SHP77 treated with DMSO at 0.1 percent for 48 hours (cell line): ENCODE data around the gene M1AP.

Source experiments
- DNase-seq: peaks from one replicate; lab custom pipeline; 2025; lab: John Stamatoyannopoulos, UW

M1AP gene

GRCh38 chr2:74648009-74648443, at the start of gene M1AP:
Gene M1AP, minus strand, starts transcription at chr2:74648330. Its CDS starts 8,055 bp downstream, at chr2:74640275.
- DNase-seq = no peak

- DNase-seq = no peak
Observed at GRCh38 chr2:74696829-74697228, 48.7 kb upstream of the M1AP start.

- DNase-seq = no peak
Observed at GRCh38 chr2:74695663-74696062, 47.5 kb upstream of the M1AP start.

- DNase-seq = no peak
Observed at GRCh38 chr2:74694281-74694680, 46.2 kb upstream of the M1AP start.

- no peak for DNase-seq
Observed at GRCh38 chr2:74693668-74694067, 45.5 kb upstream of the M1AP start.

- no peak for DNase-seq
Observed at GRCh38 chr2:74693213-74693612, 45.1 kb upstream of the M1AP start.

- no peak for DNase-seq
Observed at GRCh38 chr2:74691929-74692328, 43.8 kb upstream of the M1AP start.

GRCh38 chr2:74690571-74690970, 42.4 kb upstream of the M1AP start:
- no peak for DNase-seq

GRCh38 chr2:74689671-74690070, 41.5 kb upstream of the M1AP start:
- DNase-seq = no peak

GRCh38 chr2:74688881-74689280, 40.8 kb upstream of the M1AP start:
- no peak for DNase-seq

GRCh38 chr2:74685408-74685807, 37.3 kb upstream of the M1AP start:
- DNase-seq = no peak

- no peak for DNase-seq
Observed at GRCh38 chr2:74682501-74682900, 34.4 kb upstream of the M1AP start.

- no peak for DNase-seq
Observed at GRCh38 chr2:74679615-74680014, 31.5 kb upstream of the M1AP start.

- no peak for DNase-seq
Observed at GRCh38 chr2:74676331-74676730, 28.2 kb upstream of the M1AP start.

- no peak for DNase-seq
Observed at GRCh38 chr2:74675090-74675489, 27.0 kb upstream of the M1AP start.

- DNase-seq = no peak
Observed at GRCh38 chr2:74673826-74674528, 25.8 kb upstream of the M1AP start.

- DNase-seq = no peak
Observed at GRCh38 chr2:74671479-74671878, 23.3 kb upstream of the M1AP start.

GRCh38 chr2:74670263-74670662, 22.1 kb upstream of the M1AP start:
- DNase-seq = no peak

GRCh38 chr2:74668087-74668486, 20.0 kb upstream of the M1AP start:
- no peak for DNase-seq

- DNase-seq = no peak
Observed at GRCh38 chr2:74659462-74659861, 11.3 kb upstream of the M1AP start.

GRCh38 chr2:74658516-74658915, 10.4 kb upstream of the M1AP start:
- DNase-seq = no peak

- DNase-seq = no peak
Observed at GRCh38 chr2:74655579-74655978, 7.4 kb upstream of the M1AP start.

- peak; percentile 93 for DNase-seq
Observed at GRCh38 chr2:74653985-74654882, 6.1 kb upstream of the M1AP start, which contains the start of gene SEMA4F. Gene SEMA4F, plus strand, starts transcription at chr2:74654247. Its CDS starts 130 bp downstream, at chr2:74654377.
